HEK293 (cell line): ENCODE data around the gene IL1RL2.

Experiments used
- CTCF ChIA-PET: fragments of 350-600 bp; formaldehyde crosslinking; extraction: SDS; loops from one replicate; lab custom pipeline; 2021; ENCODE audit warnings: antibody characterized with exemption; lab: Yijun Ruan, JAX
- POLR2A ChIA-PET: fragments of 300-600 bp; formaldehyde crosslinking; extraction: SDS; loops from one replicate; lab custom pipeline; 2020; ENCODE audit warnings: antibody characterized with exemption, inconsistent platforms; lab: Yijun Ruan, JAX
- H3K27ac ChIP-seq: fragments of 200-500 bp; sonication (Bioruptor generic); 2 replicates; pipeline ENCODE4 v1.5.1; 2014; ENCODE audit warnings: low read depth, low read length, control low read depth, inconsistent platforms; ENCODE audit errors: extremely low read depth
- H3K36me3 ChIP-seq, 2 experiments: fragments of 200-500 bp in 1 of 2; sonication (Bioruptor generic) in 1 of 2; 1 replicate in 1 of 2; 2 replicates in 1 of 2; pipeline ENCODE4 v1.5.1; 2014 to 2017; ENCODE audit warnings: inconsistent platforms in 2 of 2, low read length in 2 of 2; ENCODE audit not compliant: control insufficient read depth in 2 of 2, insufficient read depth in 1 of 2
- H3K4me1 ChIP-seq: fragments of 200-500 bp; sonication (Bioruptor generic); 2 replicates; pipeline ENCODE4 v1.5.1; 2014; ENCODE audit warnings: mild to moderate bottlenecking, low read length, inconsistent platforms; ENCODE audit not compliant: control insufficient read depth, insufficient read depth
- H3K4me3 ChIP-seq: 2 replicates; pipeline ENCODE4 v1.5.1; 2011; ENCODE audit warnings: low read depth, mild to moderate bottlenecking, control low read depth, low read length, moderate library complexity
- H3K9me3 ChIP-seq: fragments of 200-500 bp; sonication (Bioruptor generic); 2 replicates; pipeline ENCODE4 v1.5.1; 2014; ENCODE audit warnings: low read depth, low read length, inconsistent platforms; ENCODE audit not compliant: control insufficient read depth, insufficient read depth
- IKZF3 ChIP-seq: fragments of 450-650 bp; IDR thresholded peaks from 2 replicates; pipeline ENCODE4 v1.5.0; 2018; ENCODE audit warnings: missing biosample characterization, mild to moderate bottlenecking, missing genetic modification characterization, moderate library complexity
- KLF16 ChIP-seq: fragments of 450-650 bp; formaldehyde crosslinking; IDR thresholded peaks from 2 replicates; pipeline ENCODE4 v1.5.1; 2017; ENCODE audit warnings: missing biosample characterization, missing genetic modification characterization
- KLF7 ChIP-seq: fragments of 450-650 bp; formaldehyde crosslinking; IDR thresholded peaks from 2 replicates; pipeline ENCODE4 v1.5.1; 2016; ENCODE audit warnings: missing biosample characterization, missing genetic modification characterization, borderline replicate concordance
- MZF1 ChIP-seq: fragments of 450-650 bp; formaldehyde crosslinking; IDR thresholded peaks from 2 replicates; pipeline ENCODE4 v1.5.1; 2017; ENCODE audit warnings: missing biosample characterization, missing genetic modification characterization, borderline replicate concordance
- PRDM4 ChIP-seq: fragments of 450-650 bp; formaldehyde crosslinking; IDR thresholded peaks from 2 replicates; pipeline ENCODE4 v1.5.1; 2017; ENCODE audit warnings: missing biosample characterization, missing genetic modification characterization
- SALL2 ChIP-seq: fragments of 450-650 bp; formaldehyde crosslinking; IDR thresholded peaks from 2 replicates; pipeline ENCODE4 v1.5.0; 2017; ENCODE audit warnings: missing biosample characterization, mild to moderate bottlenecking, missing genetic modification characterization, borderline replicate concordance
- ZBTB20 ChIP-seq: fragments of 450-650 bp; formaldehyde crosslinking; IDR thresholded peaks from 2 replicates; pipeline ENCODE4 v1.5.1; 2016; ENCODE audit warnings: missing biosample characterization, missing genetic modification characterization
- ZEB2 ChIP-seq: fragments of 450-650 bp; formaldehyde crosslinking; IDR thresholded peaks from 2 replicates; pipeline ENCODE4 v1.5.1; 2016; ENCODE audit warnings: missing biosample characterization, missing genetic modification characterization
- ZNF112 ChIP-seq: fragments of 450-650 bp; formaldehyde crosslinking; IDR thresholded peaks from 2 replicates; pipeline ENCODE4 v1.5.0; 2017; ENCODE audit warnings: missing biosample characterization, missing genetic modification characterization
- ZNF16 ChIP-seq: fragments of 450-650 bp; formaldehyde crosslinking; IDR thresholded peaks from 2 replicates; pipeline ENCODE4 v1.5.1; 2016; ENCODE audit warnings: low read depth, missing biosample characterization, missing genetic modification characterization
- ZNF221 ChIP-seq: fragments of 450-650 bp; formaldehyde crosslinking; IDR thresholded peaks from 2 replicates; pipeline ENCODE4 v1.5.1; 2017; ENCODE audit warnings: missing biosample characterization, missing genetic modification characterization, borderline replicate concordance
- ZNF341 ChIP-seq: fragments of 450-650 bp; formaldehyde crosslinking; IDR thresholded peaks from 2 replicates; pipeline ENCODE4; 2016; ENCODE audit warnings: low read depth, missing biosample characterization, missing genetic modification characterization
- ZNF366 ChIP-seq: fragments of 450-650 bp; formaldehyde crosslinking; conservative IDR thresholded peaks from 2 replicates; pipeline ENCODE4 v1.5.1; 2016; ENCODE audit warnings: missing biosample characterization, missing genetic modification characterization
- ZNF529 ChIP-seq: fragments of 450-650 bp; formaldehyde crosslinking; IDR thresholded peaks from 2 replicates; pipeline ENCODE4 v1.5.1; 2017; ENCODE audit warnings: missing genetic modification characterization, missing biosample characterization; ENCODE audit not compliant: insufficient replicate concordance
- ZNF626 ChIP-seq: fragments of 450-650 bp; sonication (Bioruptor Pico); formaldehyde crosslinking; IDR thresholded peaks from 2 replicates; pipeline ENCODE4 v1.5.1; 2018; ENCODE audit warnings: missing biosample characterization, missing genetic modification characterization, inconsistent platforms
- TF ChIP-seq, protein P1 (sequence below): fragments of 450-650 bp; formaldehyde crosslinking; IDR thresholded peaks from 2 replicates; pipeline ENCODE4; 2016; ENCODE audit warnings: missing biosample characterization, missing genetic modification characterization
- TF ChIP-seq, protein P2 (sequence below): fragments of 450-650 bp; formaldehyde crosslinking; IDR thresholded peaks from 2 replicates; pipeline ENCODE4 v1.5.1; 2016; ENCODE audit warnings: missing biosample characterization, missing genetic modification characterization
- TF ChIP-seq, protein P3 (sequence below): fragments of 450-650 bp; formaldehyde crosslinking; IDR thresholded peaks from 2 replicates; pipeline ENCODE4 v1.5.1; 2016; ENCODE audit warnings: missing biosample characterization, missing genetic modification characterization
- TF ChIP-seq, protein P4 (sequence below): fragments of 450-650 bp; formaldehyde crosslinking; IDR thresholded peaks from 2 replicates; pipeline ENCODE4 v1.5.1; 2017; ENCODE audit warnings: missing biosample characterization, missing genetic modification characterization

IL1RL2 gene

DNA sequence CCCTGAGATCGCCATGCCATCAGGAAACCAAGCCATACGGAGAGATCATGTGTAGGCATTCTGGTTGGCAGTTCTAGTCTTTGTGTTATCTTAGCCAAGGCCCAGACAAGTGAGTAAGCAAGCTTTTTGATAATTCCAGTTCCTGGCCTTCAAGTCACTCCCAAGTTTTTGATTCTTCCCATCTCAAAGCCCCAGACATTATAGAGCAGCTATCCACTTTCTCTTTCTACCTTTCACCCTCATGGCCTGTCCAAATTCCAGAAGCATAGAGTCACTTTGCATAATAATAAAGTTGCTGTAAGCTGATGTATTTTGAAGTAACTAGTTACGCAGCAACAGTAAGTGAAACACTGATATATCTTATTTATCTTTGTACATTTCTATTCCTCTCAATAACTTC lies 97.8 kb downstream of the IL1RL2 start:
- no peak overlapping the region for H3K27ac ChIP-seq
- CTCF ChIA-PET: interaction anchor here (0.8 to 1.1 kb wide), 2 partner anchors 44 to 159 kb away, joined by 3 read pairs; no protein-coding TSS in a partner anchor
- TF ChIP-seq, protein P1, sequence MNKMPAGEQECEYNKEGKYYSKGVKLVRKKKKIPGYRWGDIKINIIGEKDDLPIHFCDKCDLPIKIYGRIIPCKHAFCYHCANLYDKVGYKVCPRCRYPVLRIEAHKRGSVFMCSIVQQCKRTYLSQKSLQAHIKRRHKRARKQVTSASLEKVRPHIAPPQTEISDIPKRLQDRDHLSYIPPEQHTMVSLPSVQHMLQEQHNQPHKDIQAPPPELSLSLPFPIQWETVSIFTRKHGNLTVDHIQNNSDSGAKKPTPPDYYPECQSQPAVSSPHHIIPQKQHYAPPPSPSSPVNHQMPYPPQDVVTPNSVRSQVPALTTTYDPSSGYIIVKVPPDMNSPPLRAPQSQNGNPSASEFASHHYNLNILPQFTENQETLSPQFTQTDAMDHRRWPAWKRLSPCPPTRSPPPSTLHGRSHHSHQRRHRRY (tag by site-specific recombination): no peak
- TF ChIP-seq ZEB2 (no peak), ZNF16 (tag by site-specific recombination) (no peak), KLF7 (tag by site-specific recombination) (no peak), ZNF221 (no peak), IKZF3 (tag by site-specific recombination) (no peak), ZNF112 (tag by site-specific recombination) (no peak), ZNF366 (tag by site-specific recombination) (no peak), MZF1 (tag by site-specific recombination) (no peak), ZBTB20 (tag by site-specific recombination) (no peak), ZNF341 (tag by site-specific recombination) (no peak), KLF16 (no peak), SALL2 (tag by site-specific recombination) (no peak), ZNF529 (tag by site-specific recombination) (no peak), ZNF626 (no peak)
- TF ChIP-seq, protein P2, sequence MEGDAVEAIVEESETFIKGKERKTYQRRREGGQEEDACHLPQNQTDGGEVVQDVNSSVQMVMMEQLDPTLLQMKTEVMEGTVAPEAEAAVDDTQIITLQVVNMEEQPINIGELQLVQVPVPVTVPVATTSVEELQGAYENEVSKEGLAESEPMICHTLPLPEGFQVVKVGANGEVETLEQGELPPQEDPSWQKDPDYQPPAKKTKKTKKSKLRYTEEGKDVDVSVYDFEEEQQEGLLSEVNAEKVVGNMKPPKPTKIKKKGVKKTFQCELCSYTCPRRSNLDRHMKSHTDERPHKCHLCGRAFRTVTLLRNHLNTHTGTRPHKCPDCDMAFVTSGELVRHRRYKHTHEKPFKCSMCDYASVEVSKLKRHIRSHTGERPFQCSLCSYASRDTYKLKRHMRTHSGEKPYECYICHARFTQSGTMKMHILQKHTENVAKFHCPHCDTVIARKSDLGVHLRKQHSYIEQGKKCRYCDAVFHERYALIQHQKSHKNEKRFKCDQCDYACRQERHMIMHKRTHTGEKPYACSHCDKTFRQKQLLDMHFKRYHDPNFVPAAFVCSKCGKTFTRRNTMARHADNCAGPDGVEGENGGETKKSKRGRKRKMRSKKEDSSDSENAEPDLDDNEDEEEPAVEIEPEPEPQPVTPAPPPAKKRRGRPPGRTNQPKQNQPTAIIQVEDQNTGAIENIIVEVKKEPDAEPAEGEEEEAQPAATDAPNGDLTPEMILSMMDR: no peak
- TF ChIP-seq, protein P3, sequence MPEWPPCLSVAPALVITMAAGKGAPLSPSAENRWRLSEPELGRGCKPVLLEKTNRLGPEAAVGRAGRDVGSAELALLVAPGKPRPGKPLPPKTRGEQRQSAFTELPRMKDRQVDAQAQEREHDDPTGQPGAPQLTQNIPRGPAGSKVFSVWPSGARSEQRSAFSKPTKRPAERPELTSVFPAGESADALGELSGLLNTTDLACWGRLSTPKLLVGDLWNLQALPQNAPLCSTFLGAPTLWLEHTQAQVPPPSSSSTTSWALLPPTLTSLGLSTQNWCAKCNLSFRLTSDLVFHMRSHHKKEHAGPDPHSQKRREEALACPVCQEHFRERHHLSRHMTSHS: no peak
- TF ChIP-seq, protein P4, sequence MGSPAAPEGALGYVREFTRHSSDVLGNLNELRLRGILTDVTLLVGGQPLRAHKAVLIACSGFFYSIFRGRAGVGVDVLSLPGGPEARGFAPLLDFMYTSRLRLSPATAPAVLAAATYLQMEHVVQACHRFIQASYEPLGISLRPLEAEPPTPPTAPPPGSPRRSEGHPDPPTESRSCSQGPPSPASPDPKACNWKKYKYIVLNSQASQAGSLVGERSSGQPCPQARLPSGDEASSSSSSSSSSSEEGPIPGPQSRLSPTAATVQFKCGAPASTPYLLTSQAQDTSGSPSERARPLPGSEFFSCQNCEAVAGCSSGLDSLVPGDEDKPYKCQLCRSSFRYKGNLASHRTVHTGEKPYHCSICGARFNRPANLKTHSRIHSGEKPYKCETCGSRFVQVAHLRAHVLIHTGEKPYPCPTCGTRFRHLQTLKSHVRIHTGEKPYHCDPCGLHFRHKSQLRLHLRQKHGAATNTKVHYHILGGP: no peak
- POLR2A ChIA-PET: no interaction called here
- H3K4me3 ChIP-seq: no peak overlapping the region
- H3K9me3 ChIP-seq: no peaks in the 10 kb centered on the region
- H3K4me1 ChIP-seq: no peaks in the 10 kb centered on the region
- no peaks in the 10 kb centered on the region for H3K36me3 ChIP-seq

DNA sequence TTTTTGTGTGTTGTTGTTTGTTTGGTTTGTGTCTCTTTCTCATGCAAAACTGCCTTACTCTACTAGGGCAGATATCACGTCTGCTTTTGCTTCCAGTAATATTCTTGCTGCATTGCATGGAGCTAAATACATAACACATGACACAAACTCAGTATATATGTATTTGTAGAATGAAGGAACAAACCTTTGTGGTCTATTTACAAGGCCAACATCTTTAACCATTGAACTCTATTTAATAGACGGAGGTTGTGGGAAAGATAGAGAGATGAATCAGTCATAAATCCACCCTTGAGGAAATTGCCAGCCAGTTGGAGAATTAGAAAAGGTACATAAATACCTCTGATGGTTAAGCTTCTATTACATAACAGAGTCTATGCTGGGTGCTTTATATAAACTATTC lies 98.5 kb downstream of the IL1RL2 start:
- no peak overlapping the region for H3K27ac ChIP-seq
- ChIA-PET CTCF (interaction anchor here (0.8 to 1.7 kb wide), 5 partner anchors 10 to 158 kb away, joined by 3 to 7 read pairs (median 3); no protein-coding TSS in a partner anchor), POLR2A (no interaction called here)
- TF ChIP-seq PRDM4: no peak
- no peaks in the 10 kb centered on the region for H3K4me1 ChIP-seq
- no peaks in the 10 kb centered on the region for H3K9me3 ChIP-seq
- H3K4me3 ChIP-seq: no peak overlapping the region
- no peaks in the 10 kb centered on the region for H3K36me3 ChIP-seq
